SU-DHL-6 (cell line): ENCODE results near the gene DCTN3.

Experiments used
- H2AFZ ChIP-seq: fragments of 200-600 bp; sonication (generic); 2 replicates; pipeline ENCODE4 v1.6.1; 2014; ENCODE audit warnings: low read depth, mild to moderate bottlenecking, moderate library complexity, mixed read lengths, antibody characterized with exemption, low read length; ENCODE audit not compliant: severe bottlenecking
- H3F3A ChIP-seq: fragments of 200-600 bp; shearing (Covaris generic); 2 replicates; pipeline ENCODE4 v1.6.0; 2016; ENCODE audit warnings: antibody characterized with exemption, mild to moderate bottlenecking; ENCODE audit not compliant: insufficient read depth
- H3K27ac ChIP-seq: fragments of 200-600 bp; sonication (generic); 2 replicates; pipeline ENCODE4 v1.5.1; 2016; ENCODE audit warnings: low read depth, mild to moderate bottlenecking, low read length, moderate library complexity, mixed read lengths
- H3K27me3 ChIP-seq: fragments of 200-600 bp; sonication (generic), shearing (Covaris generic); 2 replicates; pipeline ENCODE4 v1.6.0; 2014; ENCODE audit warnings: mild to moderate bottlenecking, low read length
- H3K36me3 ChIP-seq: fragments of 200-600 bp; sonication (generic); 2 replicates; pipeline ENCODE4 v1.6.1; 2014; ENCODE audit warnings: mild to moderate bottlenecking, low read length, mixed read lengths
- H3K4me2 ChIP-seq: fragments of 300-600, 200-600 bp; shearing (Covaris generic), sonication (generic); 2 replicates; pipeline ENCODE4 v1.6.0; 2014; ENCODE audit warnings: low read length, low read depth, mild to moderate bottlenecking; ENCODE audit not compliant: poor library complexity, severe bottlenecking
- H3K4me3 ChIP-seq: fragments of 200-600 bp; sonication (generic); 2 replicates; pipeline ENCODE4 v1.5.1; 2014; ENCODE audit warnings: antibody characterized with exemption, low read length, mild to moderate bottlenecking, mixed read lengths; ENCODE audit not compliant: insufficient read depth, poor library complexity, severe bottlenecking
- H3K79me2 ChIP-seq: fragments of 200-600 bp; sonication (generic); 2 replicates; pipeline ENCODE4 v1.6.1; 2014; ENCODE audit warnings: mild to moderate bottlenecking, low read length, moderate library complexity; ENCODE audit not compliant: insufficient read depth
- H3K9ac ChIP-seq: fragments of 200-600 bp; sonication (generic); 2 replicates; pipeline ENCODE4 v1.7.0; 2014; ENCODE audit warnings: mild to moderate bottlenecking, low read length
- H3K9me2 ChIP-seq: fragments of 200-600 bp; sonication (generic); replicated peaks from 2 replicates; pipeline ENCODE4 v1.6.1; 2014; ENCODE audit warnings: low read length; ENCODE audit not compliant: insufficient read depth
- H3K9me3 ChIP-seq: fragments of 200-600 bp; sonication (generic); 2 replicates; pipeline ENCODE4 v1.6.1; 2014; ENCODE audit warnings: low read length, mixed read lengths; ENCODE audit not compliant: insufficient read depth
- H4K20me1 ChIP-seq: fragments of 200-600 bp; sonication (generic); 2 replicates; pipeline ENCODE4 v1.6.1; 2014; ENCODE audit warnings: low read depth, mild to moderate bottlenecking, antibody characterized with exemption, low read length, moderate library complexity, mixed read lengths
- CTCF ChIP-seq: fragments of 200-600 bp; sonication (generic); IDR thresholded peaks from one replicate; pipeline ENCODE4 v1.5.1; 2017; ENCODE audit warnings: antibody characterized with exemption, mild to moderate bottlenecking, low read length, moderate library complexity; ENCODE audit not compliant: insufficient read depth, poor library complexity, severe bottlenecking
- EZH2phosphoT487 ChIP-seq: fragments of 200-600 bp; sonication (generic), shearing (Covaris generic); conservative IDR thresholded peaks from 2 replicates; pipeline ENCODE4 v1.6.1; 2018; ENCODE audit warnings: mild to moderate bottlenecking, antibody characterized with exemption, low read length, moderate library complexity, mixed read lengths

Gene DCTN3

GRCh38 chr9:34635556-34635955 lies 15.3 kb upstream of the DCTN3 start:
- peaks cover 26% of the 10 kb centered on the region for H3K79me2 ChIP-seq
- H3K9me3 ChIP-seq, result no peaks in the 10 kb centered on the region
- no peak overlapping the region for H3K27ac ChIP-seq
- H3F3A ChIP-seq, result peaks cover 27% of the 10 kb centered on the region
- H3K27me3 ChIP-seq, result no peaks in the 10 kb centered on the region
- TF ChIP-seq CTCF, result no peak
- no peak for TF ChIP-seq EZH2phosphoT487
- H3K4me3 ChIP-seq, result peak overlapping the region; percentile 21
- H3K4me2 ChIP-seq, result peak overlapping the region; percentile 65
- 0 out of 2 replicates have a peak, but pooled peaks cover 5% of the 10 kb centered on the region for H3K36me3 ChIP-seq
- H3K9me2 ChIP-seq, result no peaks in the 10 kb centered on the region
- H4K20me1 ChIP-seq, result no peaks in the 10 kb centered on the region
- H2AFZ ChIP-seq, result no peak overlapping the region
- H3K9ac ChIP-seq, result 0 out of 2 replicates have a peak overlapping the region, but pooled peaks have one; percentile 10

- H4K20me1 ChIP-seq, result no peaks in the 10 kb centered on the region
- no peak overlapping the region for H3K4me3 ChIP-seq
- H3K9me3 ChIP-seq, result no peaks in the 10 kb centered on the region
- no peak overlapping the region for H2AFZ ChIP-seq
- H3K4me2 ChIP-seq, result no peak overlapping the region
- no peak overlapping the region for H3K27ac ChIP-seq
- no peaks in the 10 kb centered on the region for H3K9me2 ChIP-seq
- H3F3A ChIP-seq, result peaks cover 27% of the 10 kb centered on the region
- 0 out of 2 replicates have a peak, but pooled peaks cover 5% of the 10 kb centered on the region for H3K36me3 ChIP-seq
- TF ChIP-seq CTCF (no peak), EZH2phosphoT487 (no peak)
- H3K27me3 ChIP-seq, result no peaks in the 10 kb centered on the region
- peaks cover 26% of the 10 kb centered on the region for H3K79me2 ChIP-seq
- H3K9ac ChIP-seq, result no peak overlapping the region
These were observed 14.4 kb upstream of the DCTN3 start for GRCh38 chr9:34634551-34635248.

- TF ChIP-seq CTCF, result peak; percentile 98
- TF ChIP-seq EZH2phosphoT487, result no peak
- Histone ChIP-seq H3K27me3 (no peaks in the 10 kb centered on the region), H3K9me3 (no peaks in the 10 kb centered on the region), H3K36me3 (0 out of 2 replicates have a peak, but pooled peaks cover 5% of the 10 kb centered on the region), H4K20me1 (no peaks in the 10 kb centered on the region), H3K4me3 (no peak overlapping the region), H3K9me2 (no peaks in the 10 kb centered on the region), H3F3A (peaks cover 26% of the 10 kb centered on the region), H3K9ac (no peak overlapping the region), H3K27ac (no peak overlapping the region), H3K4me2 (no peak overlapping the region), H3K79me2 (peaks cover 26% of the 10 kb centered on the region), H2AFZ (no peak overlapping the region)
These were observed 13.7 kb upstream of the DCTN3 start for GRCh38 chr9:34633851-34634550.
